DMS53 treated with DMSO at 0.1 percent for 48 hours (cell line): ENCODE data around the gene SLC39A3.

Experiments
- DNase-seq: peaks from one replicate; lab custom pipeline; 2025; ENCODE audit not compliant: unreplicated experiment; lab: John Stamatoyannopoulos, UW

The SLC39A3 gene

GRCh38 chr19:2750808-2751437 lies 11.1 kb upstream of the SLC39A3 start:
- no peak for DNase-seq

GRCh38 chr19:2747349-2747748 lies 7.5 kb upstream of the SLC39A3 start:
- no peak for DNase-seq

- DNase-seq = no peak
These were observed 4.3 kb upstream of the SLC39A3 start for GRCh38 chr19:2744113-2744512.

- no peak for DNase-seq
These were observed 3.3 kb upstream of the SLC39A3 start for GRCh38 chr19:2743099-2743498.

- DNase-seq = no peak
These were observed 468 bp upstream of the SLC39A3 start for GRCh38 chr19:2740314-2740656.

- no peak for DNase-seq
These were observed 3.1 kb downstream of the SLC39A3 start for GRCh38 chr19:2736550-2737190.

GRCh38 chr19:2735374-2735773 lies 4.4 kb downstream of the SLC39A3 start:
- DNase-seq = no peak

GRCh38 chr19:2734589-2735288 lies 5.1 kb downstream of the SLC39A3 start:
- no peak for DNase-seq

GRCh38 chr19:2733930-2734588 lies 5.8 kb downstream of the SLC39A3 start:
- DNase-seq = no peak

GRCh38 chr19:2732883-2733282 lies 6.9 kb downstream of the SLC39A3 start:
- DNase-seq = no peak

- DNase-seq = no peak
These were observed 7.6 kb downstream of the SLC39A3 start for GRCh38 chr19:2732157-2732725.

GRCh38 chr19:2731181-2731995 lies 8.4 kb downstream of the SLC39A3 start:
- DNase-seq = no peak

- DNase-seq = no peak
These were observed 9.6 kb downstream of the SLC39A3 start for GRCh38 chr19:2729943-2730818.

- DNase-seq = no peak
These were observed 10.9 kb downstream of the SLC39A3 start for GRCh38 chr19:2728783-2729387.

GRCh38 chr19:2727640-2727944 lies 12.2 kb downstream of the SLC39A3 start:
- no peak for DNase-seq

- no peak for DNase-seq
These were observed 12.7 kb downstream of the SLC39A3 start for GRCh38 chr19:2726904-2727639.

- no peak for DNase-seq
These were observed 13.5 kb downstream of the SLC39A3 start for GRCh38 chr19:2726160-2726855.

GRCh38 chr19:2724148-2724557 lies 15.7 kb downstream of the SLC39A3 start:
- no peak for DNase-seq
